CD4-positive, alpha-beta T cell treated with Interleukin-15 for 1 hour (primary cell): ENCODE results near the gene CDC25C.

Source experiments
- DNase-seq: peaks from one replicate; pipeline ENCODE4 v3.0.0-alpha.2; 2020

CDC25C gene

GRCh38 chr5:138331449-138332368, at the start of gene CDC25C:
TSS of gene CDC25C (minus strand) at chr5:138331804. CDS start at chr5:138331180, 624 bp downstream.
- peak; percentile 98 for DNase-seq

GRCh38 chr5:138372653-138373052, 41.0 kb upstream of the CDC25C start:
- no peak for DNase-seq

GRCh38 chr5:138372225-138372624, 40.6 kb upstream of the CDC25C start:
- no peak for DNase-seq

GRCh38 chr5:138371454-138371853, 39.9 kb upstream of the CDC25C start:
- DNase-seq: no peak

GRCh38 chr5:138370537-138370936, 38.9 kb upstream of the CDC25C start:
- no peak for DNase-seq

GRCh38 chr5:138369706-138370105, 38.1 kb upstream of the CDC25C start:
- DNase-seq: no peak

- DNase-seq: no peak
Measured at GRCh38 chr5:138369261-138369660, 37.7 kb upstream of the CDC25C start.

- DNase-seq: no peak
Measured at GRCh38 chr5:138366632-138367382, 35.2 kb upstream of the CDC25C start.

GRCh38 chr5:138364576-138364975, 33.0 kb upstream of the CDC25C start:
- no peak for DNase-seq

GRCh38 chr5:138360941-138361452, 29.4 kb upstream of the CDC25C start:
- DNase-seq: no peak

GRCh38 chr5:138359621-138360020, 28.0 kb upstream of the CDC25C start:
- DNase-seq: no peak

- DNase-seq: peak; percentile 62
Measured at GRCh38 chr5:138354926-138355378, 23.3 kb upstream of the CDC25C start.

- no peak for DNase-seq
Measured at GRCh38 chr5:138354387-138354786, 22.8 kb upstream of the CDC25C start.

GRCh38 chr5:138353560-138354080, 22.0 kb upstream of the CDC25C start:
- DNase-seq: no peak

GRCh38 chr5:138352722-138353559, 21.3 kb upstream of the CDC25C start:
- peak; percentile 74 for DNase-seq

- peak; percentile 92 for DNase-seq
Measured at GRCh38 chr5:138352071-138352721, 20.6 kb upstream of the CDC25C start, which contains the start of gene KDM3B. TSS of gene KDM3B (plus strand) at chr5:138352685. CDS start at chr5:138352796, 111 bp downstream.

- no peak for DNase-seq
Measured at GRCh38 chr5:138351517-138351916, 19.9 kb upstream of the CDC25C start.

GRCh38 chr5:138351056-138351455, 19.5 kb upstream of the CDC25C start:
- no peak for DNase-seq

GRCh38 chr5:138350563-138350890, 18.9 kb upstream of the CDC25C start:
- DNase-seq: no peak

- no peak for DNase-seq
Measured at GRCh38 chr5:138349852-138350562, 18.4 kb upstream of the CDC25C start.

- DNase-seq: no peak
Measured at GRCh38 chr5:138346889-138347288, 15.3 kb upstream of the CDC25C start.
